Esophagus squamous epithelium (tissue), 4 donors: Measurements from ENCODE around the gene SYT6.
"Not testable (repeated sequence)": the region's sequence is repeated elsewhere in the genome, so short reads cannot be mapped to it uniquely, and the experiment has no call there.

Experiments used
- POLR2A ChIP-seq, 4 donors: fragments of 450-650 bp; IDR thresholded peaks; one replicate each; pipeline ENCODE4 v1.6.1; 2017; ENCODE audit warnings: antibody characterized with exemption in 4 of 4, mild to moderate bottlenecking in 4 of 4, moderate library complexity in 3 of 4
- TF ChIP-seq, protein P1 (sequence below), 6 experiments: fragments of 450-650 bp in 4 of 6; fragments of 200-600 bp in 2 of 6; sonication (generic) in 2 of 6; IDR thresholded peaks; one replicate each; pipeline ENCODE4 v1.5.1; 2016 to 2019; ENCODE audit warnings: antibody characterized with exemption in 6 of 6, mild to moderate bottlenecking in 4 of 6, moderate library complexity in 4 of 6

DNA sequence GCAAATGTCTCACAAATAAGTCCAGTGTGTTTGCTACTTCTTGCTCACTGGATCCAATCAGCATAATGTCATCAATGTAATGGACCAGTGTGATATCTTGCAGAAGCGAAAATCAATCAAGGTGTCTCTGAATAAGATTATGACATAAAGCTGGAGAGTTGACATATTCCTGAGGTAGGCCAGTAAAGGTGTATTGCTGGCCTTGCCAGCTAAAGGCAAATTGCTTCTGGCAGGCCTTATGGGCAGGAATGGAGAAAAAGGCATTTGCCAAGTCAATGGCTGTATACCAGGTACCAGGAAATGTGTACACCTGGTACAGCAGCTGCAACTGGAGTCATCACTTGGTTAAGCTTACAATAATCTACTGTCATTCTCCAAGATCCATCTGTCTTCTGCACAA, 85.0 kb downstream of the SYT6 start:
- TF ChIP-seq, protein P1, sequence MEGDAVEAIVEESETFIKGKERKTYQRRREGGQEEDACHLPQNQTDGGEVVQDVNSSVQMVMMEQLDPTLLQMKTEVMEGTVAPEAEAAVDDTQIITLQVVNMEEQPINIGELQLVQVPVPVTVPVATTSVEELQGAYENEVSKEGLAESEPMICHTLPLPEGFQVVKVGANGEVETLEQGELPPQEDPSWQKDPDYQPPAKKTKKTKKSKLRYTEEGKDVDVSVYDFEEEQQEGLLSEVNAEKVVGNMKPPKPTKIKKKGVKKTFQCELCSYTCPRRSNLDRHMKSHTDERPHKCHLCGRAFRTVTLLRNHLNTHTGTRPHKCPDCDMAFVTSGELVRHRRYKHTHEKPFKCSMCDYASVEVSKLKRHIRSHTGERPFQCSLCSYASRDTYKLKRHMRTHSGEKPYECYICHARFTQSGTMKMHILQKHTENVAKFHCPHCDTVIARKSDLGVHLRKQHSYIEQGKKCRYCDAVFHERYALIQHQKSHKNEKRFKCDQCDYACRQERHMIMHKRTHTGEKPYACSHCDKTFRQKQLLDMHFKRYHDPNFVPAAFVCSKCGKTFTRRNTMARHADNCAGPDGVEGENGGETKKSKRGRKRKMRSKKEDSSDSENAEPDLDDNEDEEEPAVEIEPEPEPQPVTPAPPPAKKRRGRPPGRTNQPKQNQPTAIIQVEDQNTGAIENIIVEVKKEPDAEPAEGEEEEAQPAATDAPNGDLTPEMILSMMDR (IDR thresholded peaks at IDR 0.05): not testable (repeated sequence)
- not testable (repeated sequence) for TF ChIP-seq POLR2A (IDR thresholded peaks at IDR 0.05)
